IMR-90 (cell line): ENCODE measurements around the gene CAMTA1. TPM values are rescaled to one million over a fixed set of nuclear protein-coding genes. Genes with fewer than 3 reads are reported as not detected.

Source experiments
- ATAC-seq: fragments of 200-7000 bp; cut with Tn5 transposase; 2 replicates; pipeline ENCODE4 v1.9.1; 2020; ENCODE audit warnings: low read depth, mild to moderate bottlenecking, moderate library complexity
- BruUV-seq: library from RNA; stranded (reverse); fragments of 400-500 nt; replicated peaks from 2 replicates; lab custom pipeline; 2021; lab: Mats Ljungman, UMichigan
- CTCF ChIA-PET: fragments of 300-600 bp; formaldehyde crosslinking; extraction: SDS; loops from one replicate; lab custom pipeline; 2021; ENCODE audit warnings: antibody characterized with exemption; lab: Yijun Ruan, JAX
- POLR2A ChIA-PET: fragments of 300-600 bp; sonication (Branson Sonifier 250); formaldehyde crosslinking; loops from one replicate; lab custom pipeline; 2022; ENCODE audit warnings: antibody characterized with exemption; ENCODE audit not compliant: unreplicated experiment; lab: Charles Lee
- DNase-seq: peaks from one replicate; pipeline ENCODE4 v3.0.0; 2013
- H2AFZ ChIP-seq: replicated peaks from 2 replicates; pipeline ENCODE3; 2013; ENCODE audit warnings: low read length, mild to moderate bottlenecking; ENCODE audit not compliant: poor library complexity
- H2AK5ac ChIP-seq: 2 replicates; pipeline ENCODE4 v1.6.1; 2013; ENCODE audit warnings: low read depth, low read length, inconsistent platforms
- H2AK9ac ChIP-seq: replicated peaks from 2 replicates; pipeline ENCODE3; 2013; ENCODE audit warnings: mild to moderate bottlenecking, low read depth, low read length, moderate library complexity; ENCODE audit not compliant: poor library complexity
- H2BK120ac ChIP-seq: 2 replicates; pipeline ENCODE4 v1.6.1; 2013; ENCODE audit warnings: low read depth, low read length, inconsistent platforms
- H2BK15ac ChIP-seq: 3 replicates; pipeline ENCODE4 v1.6.1; 2013; ENCODE audit warnings: low read depth, low read length, inconsistent platforms
- H2BK20ac ChIP-seq: 2 replicates; pipeline ENCODE4 v1.6.1; 2013; ENCODE audit warnings: low read depth, mild to moderate bottlenecking, inconsistent platforms, low read length, moderate library complexity
- H2BK5ac ChIP-seq: 2 replicates; pipeline ENCODE4 v1.6.1; 2013; ENCODE audit warnings: mild to moderate bottlenecking, low read depth, low read length, inconsistent platforms; ENCODE audit not compliant: poor library complexity, severe bottlenecking
- H3K14ac ChIP-seq: replicated peaks from 2 replicates; pipeline ENCODE4 v1.6.1; 2013; ENCODE audit warnings: low read depth, low read length, inconsistent platforms
- H3K18ac ChIP-seq: 2 replicates; pipeline ENCODE4 v1.6.1; 2013; ENCODE audit warnings: low read depth, low read length, control low read depth
- H3K23ac ChIP-seq: 2 replicates; pipeline ENCODE4 v1.6.1; 2013; ENCODE audit warnings: low read depth, low read length, inconsistent platforms
- H3K27ac ChIP-seq: 2 replicates; pipeline ENCODE4 v1.5.1; 2013; ENCODE audit warnings: mild to moderate bottlenecking, control low read depth, low read length; ENCODE audit not compliant: insufficient read depth
- H3K27me3 ChIP-seq: 2 replicates; pipeline ENCODE4 v1.6.1; 2013; ENCODE audit warnings: low read length; ENCODE audit not compliant: control insufficient read depth, insufficient read depth
- H3K36me3 ChIP-seq: 2 replicates; pipeline ENCODE4 v1.6.1; 2013; ENCODE audit warnings: low read length, mixed read lengths; ENCODE audit not compliant: control insufficient read depth, insufficient read depth
- H3K4ac ChIP-seq: 2 replicates; pipeline ENCODE4 v1.6.1; 2013; ENCODE audit warnings: low read depth, low read length, inconsistent platforms
- H3K4me1 ChIP-seq: 2 replicates; pipeline ENCODE4 v1.6.1; 2013; ENCODE audit warnings: low read length, mixed read lengths; ENCODE audit not compliant: control insufficient read depth, insufficient read depth
- H3K4me2 ChIP-seq: 2 replicates; pipeline ENCODE4 v1.6.1; 2013; ENCODE audit warnings: low read depth, mild to moderate bottlenecking, control low read depth, low read length, moderate library complexity
- H3K4me3 ChIP-seq: 2 replicates; pipeline ENCODE4 v1.5.1; 2013; ENCODE audit warnings: low read depth, mild to moderate bottlenecking, control low read depth, low read length, moderate library complexity; ENCODE audit not compliant: insufficient read depth
- H3K56ac ChIP-seq: 2 replicates; pipeline ENCODE4 v1.6.1; 2013; ENCODE audit warnings: low read length, inconsistent platforms; ENCODE audit not compliant: insufficient read depth; ENCODE audit errors: extremely low read depth
- H3K79me1 ChIP-seq, 2 experiments: 2 replicates each; pipeline ENCODE4 v1.6.1; 2013; ENCODE audit warnings: low read length in 2 of 2, inconsistent platforms in 1 of 2, low read depth in 1 of 2
- H3K9ac ChIP-seq: 2 replicates; pipeline ENCODE4 v1.6.1; 2013; ENCODE audit warnings: low read depth, low read length, control low read depth
- H3K9me1 ChIP-seq: 2 replicates; pipeline ENCODE4 v1.6.1; 2013; ENCODE audit warnings: low read length, inconsistent platforms; ENCODE audit not compliant: insufficient read depth
- H3K9me3 ChIP-seq: 2 replicates; pipeline ENCODE4 v1.6.1; 2013; ENCODE audit warnings: low read length; ENCODE audit not compliant: control insufficient read depth, insufficient read depth
- H4K20me1 ChIP-seq: 2 replicates; pipeline ENCODE4 v1.6.1; 2013; ENCODE audit warnings: low read length, inconsistent platforms; ENCODE audit not compliant: insufficient read depth
- H4K5ac ChIP-seq: 2 replicates; pipeline ENCODE4 v1.6.1; 2013; ENCODE audit warnings: mild to moderate bottlenecking, low read depth, low read length, control low read depth
- H4K8ac ChIP-seq, 2 experiments: 2 replicates each; pipeline ENCODE4 v1.6.1; 2013; ENCODE audit warnings: low read depth in 2 of 2, low read length in 2 of 2, control low read depth in 1 of 2, inconsistent platforms in 1 of 2
- H4K91ac ChIP-seq: 2 replicates; pipeline ENCODE4 v1.6.1; 2013; ENCODE audit warnings: low read depth, low read length, inconsistent platforms; ENCODE audit not compliant: insufficient read depth
- BHLHE40 ChIP-seq: fragments of 150-350 bp; IDR thresholded peaks from 2 replicates; pipeline ENCODE4 v1.6.1; 2016; ENCODE audit warnings: mild to moderate bottlenecking, low read depth, low read length
- CEBPB ChIP-seq: IDR thresholded peaks from 2 replicates; pipeline ENCODE4 v1.6.1; 2012; ENCODE audit warnings: low read depth, low read length, improper control_type of control experiment
- FOS ChIP-seq: fragments of 150-350 bp; IDR thresholded peaks from 2 replicates; pipeline ENCODE4 v1.6.1; 2016; ENCODE audit warnings: low read depth, low read length
- MAFK ChIP-seq: IDR thresholded peaks from 2 replicates; pipeline ENCODE4 v1.6.1; 2012; ENCODE audit warnings: low read depth, low read length, improper control_type of control experiment
- MXI1 ChIP-seq: IDR thresholded peaks from 2 replicates; pipeline ENCODE4 v1.6.1; 2012; ENCODE audit warnings: low read depth, mild to moderate bottlenecking, low read length, moderate library complexity, borderline replicate concordance
- NFE2L2 ChIP-seq: fragments of 150-350 bp; IDR thresholded peaks from 2 replicates; pipeline ENCODE4 v1.6.1; 2016; ENCODE audit warnings: low read depth, mild to moderate bottlenecking, low read length
- POLR2A ChIP-seq: IDR thresholded peaks from 2 replicates; pipeline ENCODE4 v1.6.1; 2012; ENCODE audit warnings: mild to moderate bottlenecking, low read depth, low read length
- RAD21 ChIP-seq: IDR thresholded peaks from 2 replicates; pipeline ENCODE4 v1.6.1; 2012; ENCODE audit warnings: low read length, improper control_type of control experiment
- RCOR1 ChIP-seq: IDR thresholded peaks from 2 replicates; pipeline ENCODE4 v1.6.1; 2012; ENCODE audit warnings: mild to moderate bottlenecking, low read length, improper control_type of control experiment; ENCODE audit not compliant: insufficient replicate concordance
- RFX5 ChIP-seq: IDR thresholded peaks from 2 replicates; pipeline ENCODE4 v1.8.0; 2012; ENCODE audit warnings: low read depth, mild to moderate bottlenecking, low read length, moderate library complexity
- SMC3 ChIP-seq: fragments of 150-350 bp; IDR thresholded peaks from 2 replicates; pipeline ENCODE4 v1.6.1; 2016; ENCODE audit warnings: low read depth, mild to moderate bottlenecking, antibody characterized with exemption, low read length, moderate library complexity
- WGBS, 2 experiments: methylation state at CpG; one replicate each; pipeline versions ENCODE4 v1.1.5 to v1.1.7; 2013; ENCODE audit warnings: missing lambda C conversion rate in 2 of 2; ENCODE audit not compliant: insufficient read length in 1 of 2; ENCODE audit errors: extremely low coverage in 2 of 2; 5-methylcytosine and 5-hydroxymethylcytosine counted together
- dilution Hi-C: fragments of 300-500 bp; cut with HindIII; formaldehyde crosslinking; loops from one replicate; pipeline ENCODE4 v1.14.3; 2018; ENCODE audit warnings: low sequenced_read_pairs; ENCODE audit not compliant: unreplicated experiment
- in situ Hi-C: fragments of 300-500 bp; cut with MboI; formaldehyde crosslinking; loops from 3 replicates; pipeline ENCODE4 v1.14.3; 2019; ENCODE audit warnings: low sequenced_read_pairs, inconsistent platforms, mixed read lengths
- intact Hi-C: fragments of 100-400 bp; cut with micrococcal nuclease; formaldehyde crosslinking; loops from 2 replicates; pipeline ENCODE4 v1.10.0; 2022
- polyA plus RNA-seq, 3 experiments: library from polyadenylated mRNA; depleted of rRNA; stranded (reverse); fragments of >200 nt; gene quantifications; 2 replicates each; pipeline ENCODE4 v1.2.3, GENCODE V29; 2012; ENCODE audit warnings: low replicate concordance in 1 of 3
- total RNA-seq: library from RNA; depleted of rRNA; stranded (reverse); fragments of >200 nt; gene quantifications from 2 replicates; pipeline ENCODE4 v1.2.3, GENCODE V29; 2012
- TF ChIP-seq, protein P1 (sequence below): conservative IDR thresholded peaks from 2 replicates; pipeline ENCODE4 v1.5.1; 2012; ENCODE audit warnings: mild to moderate bottlenecking, low read depth, low read length, improper control_type of control experiment
- TF ChIP-seq, protein P2 (sequence below): fragments of 150-350 bp; IDR thresholded peaks from 2 replicates; pipeline ENCODE4 v1.6.1; 2017; ENCODE audit warnings: mild to moderate bottlenecking, antibody characterized with exemption, low read length, low read depth
- TF ChIP-seq, protein P3 (sequence below): fragments of 150-350 bp; IDR thresholded peaks from 2 replicates; pipeline ENCODE4 v1.6.1; 2016; ENCODE audit warnings: low read depth, mild to moderate bottlenecking, low read length, moderate library complexity, borderline replicate concordance

CAMTA1 gene
- total and polyA plus RNA-seq, 2 of the 4 experiments (the other 2 are of a cell fraction) = 35.5 to 74.3 TPM

DNA sequence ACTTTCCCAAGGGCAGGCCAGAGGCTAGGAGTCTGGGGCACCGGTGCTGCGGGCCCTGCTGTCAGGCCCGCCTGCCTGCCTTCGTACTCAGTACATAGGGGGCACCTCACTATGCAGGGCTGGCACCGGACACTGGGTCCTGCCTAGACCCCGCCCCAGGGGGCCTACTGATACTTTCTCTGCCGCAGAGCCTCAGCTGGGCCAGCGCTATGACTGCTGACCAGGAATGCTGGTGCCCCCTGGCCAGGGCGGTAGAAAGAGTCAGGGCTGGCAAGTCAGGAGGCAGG is 857.1 kb downstream of the CAMTA1 start:
- no peaks in the 10 kb centered on the region for H3K36me3 ChIP-seq
- no peak overlapping the region for H4K8ac ChIP-seq
- H3K79me1 ChIP-seq = no peaks in the 10 kb centered on the region
- no peak overlapping the region for H3K56ac ChIP-seq
- H3K18ac ChIP-seq = no peak overlapping the region; the same call in 1 of the 2 replicates
- TF ChIP-seq MAFK (no peak), BHLHE40 (no peak), MXI1 (no peak), RAD21 (no peak), SMC3 (no peak), FOS (no peak), POLR2A (no peak), RFX5 (no peak), RCOR1 (no peak), NFE2L2 (no peak), CEBPB (no peak)
- TF ChIP-seq, protein P1, sequence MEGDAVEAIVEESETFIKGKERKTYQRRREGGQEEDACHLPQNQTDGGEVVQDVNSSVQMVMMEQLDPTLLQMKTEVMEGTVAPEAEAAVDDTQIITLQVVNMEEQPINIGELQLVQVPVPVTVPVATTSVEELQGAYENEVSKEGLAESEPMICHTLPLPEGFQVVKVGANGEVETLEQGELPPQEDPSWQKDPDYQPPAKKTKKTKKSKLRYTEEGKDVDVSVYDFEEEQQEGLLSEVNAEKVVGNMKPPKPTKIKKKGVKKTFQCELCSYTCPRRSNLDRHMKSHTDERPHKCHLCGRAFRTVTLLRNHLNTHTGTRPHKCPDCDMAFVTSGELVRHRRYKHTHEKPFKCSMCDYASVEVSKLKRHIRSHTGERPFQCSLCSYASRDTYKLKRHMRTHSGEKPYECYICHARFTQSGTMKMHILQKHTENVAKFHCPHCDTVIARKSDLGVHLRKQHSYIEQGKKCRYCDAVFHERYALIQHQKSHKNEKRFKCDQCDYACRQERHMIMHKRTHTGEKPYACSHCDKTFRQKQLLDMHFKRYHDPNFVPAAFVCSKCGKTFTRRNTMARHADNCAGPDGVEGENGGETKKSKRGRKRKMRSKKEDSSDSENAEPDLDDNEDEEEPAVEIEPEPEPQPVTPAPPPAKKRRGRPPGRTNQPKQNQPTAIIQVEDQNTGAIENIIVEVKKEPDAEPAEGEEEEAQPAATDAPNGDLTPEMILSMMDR = no peak
- TF ChIP-seq, protein P2, sequence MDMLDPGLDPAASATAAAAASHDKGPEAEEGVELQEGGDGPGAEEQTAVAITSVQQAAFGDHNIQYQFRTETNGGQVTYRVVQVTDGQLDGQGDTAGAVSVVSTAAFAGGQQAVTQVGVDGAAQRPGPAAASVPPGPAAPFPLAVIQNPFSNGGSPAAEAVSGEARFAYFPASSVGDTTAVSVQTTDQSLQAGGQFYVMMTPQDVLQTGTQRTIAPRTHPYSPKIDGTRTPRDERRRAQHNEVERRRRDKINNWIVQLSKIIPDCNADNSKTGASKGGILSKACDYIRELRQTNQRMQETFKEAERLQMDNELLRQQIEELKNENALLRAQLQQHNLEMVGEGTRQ = no peak
- TF ChIP-seq, protein P3, sequence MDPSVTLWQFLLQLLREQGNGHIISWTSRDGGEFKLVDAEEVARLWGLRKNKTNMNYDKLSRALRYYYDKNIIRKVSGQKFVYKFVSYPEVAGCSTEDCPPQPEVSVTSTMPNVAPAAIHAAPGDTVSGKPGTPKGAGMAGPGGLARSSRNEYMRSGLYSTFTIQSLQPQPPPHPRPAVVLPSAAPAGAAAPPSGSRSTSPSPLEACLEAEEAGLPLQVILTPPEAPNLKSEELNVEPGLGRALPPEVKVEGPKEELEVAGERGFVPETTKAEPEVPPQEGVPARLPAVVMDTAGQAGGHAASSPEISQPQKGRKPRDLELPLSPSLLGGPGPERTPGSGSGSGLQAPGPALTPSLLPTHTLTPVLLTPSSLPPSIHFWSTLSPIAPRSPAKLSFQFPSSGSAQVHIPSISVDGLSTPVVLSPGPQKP = no peak
- no TSS peak for BruUV-seq
- peaks cover 3% of the 10 kb centered on the region; the same call in 1 of the 2 replicates for H3K27me3 ChIP-seq
- H2AK5ac ChIP-seq = no peak overlapping the region
- no peak overlapping the region for H3K14ac ChIP-seq
- WGBS, 2 experiments = 88% methylated on average over 7 of the region's 9 CpGs; no CpG with 5 or more reads in 1 of the 2 experiments
- H3K4me3 ChIP-seq = no peak overlapping the region
- H3K4me2 ChIP-seq = no peak overlapping the region
- no peak overlapping the region for H2BK15ac ChIP-seq
- no peak overlapping the region for H3K23ac ChIP-seq
- H3K4ac ChIP-seq = no peak overlapping the region
- no peak for DNase-seq
- ChIA-PET POLR2A (no interaction called here), CTCF (no interaction called here)
- in situ Hi-C loops (loop anchor here (10.0 kb wide), 1 partner anchor 838 kb away; no protein-coding TSS in a partner anchor), dilution Hi-C loops (no loop called here), intact Hi-C loops (loop anchor here (10.0 kb wide), 2 partner anchors 348 to 938 kb away; partner anchors contain the start of gene DNAJC11)
- H3K9me1 ChIP-seq = no peaks in the 10 kb centered on the region
- H3K9ac ChIP-seq = no peak overlapping the region
- H2BK120ac ChIP-seq = no peak overlapping the region
- no peak overlapping the region for H4K91ac ChIP-seq
- no peaks in the 10 kb centered on the region for H4K20me1 ChIP-seq
- H2BK5ac ChIP-seq = no peak overlapping the region
- ATAC-seq = no peak
- H2BK20ac ChIP-seq = no peak overlapping the region
- H3K4me1 ChIP-seq = peaks cover 8% of the 10 kb centered on the region; the same call in 1 of the 2 replicates
- no peak overlapping the region for H2AK9ac ChIP-seq
- H4K5ac ChIP-seq = no peak overlapping the region
- no peaks in the 10 kb centered on the region for H3K9me3 ChIP-seq
- H2AFZ ChIP-seq = no peak overlapping the region
- H3K27ac ChIP-seq = no peak overlapping the region
